Liver (tissue), 9 donors: Measurements from ENCODE around the gene RBL2. TPM values are rescaled to one million over a fixed set of nuclear protein-coding genes. Genes with fewer than 3 reads are reported as not detected.

Experiments
- DNase-seq: peaks from one replicate; pipeline ENCODE4 v3.0.0-alpha.2; 2017; ENCODE audit warnings: low spot score
- H3K27ac ChIP-seq, 2 donors: one replicate each; pipeline ENCODE4 v1.7.0; 2013; ENCODE audit warnings: inconsistent platforms in 2 of 2, low read length in 2 of 2, control low read depth in 1 of 2, low read depth in 1 of 2, mild to moderate bottlenecking in 1 of 2
- H3K27me3 ChIP-seq, 4 donors: one replicate each; pipeline versions ENCODE4 v1.6.1 to v1.7.0; 2013; ENCODE audit warnings: low read length in 3 of 4, inconsistent platforms in 1 of 4, mild to moderate bottlenecking in 1 of 4, moderate library complexity in 1 of 4; ENCODE audit not compliant: control insufficient read depth in 4 of 4, insufficient read depth in 4 of 4
- H3K36me3 ChIP-seq, 4 donors: one replicate each; pipeline versions ENCODE4 v1.6.1 to v1.7.0; 2013; ENCODE audit warnings: low read length in 3 of 4, mild to moderate bottlenecking in 3 of 4, low read depth in 1 of 4, moderate library complexity in 1 of 4; ENCODE audit not compliant: control insufficient read depth in 4 of 4, insufficient read depth in 3 of 4
- H3K4me1 ChIP-seq, 4 donors: one replicate each; pipeline versions ENCODE4 v1.6.1 to v1.7.0; 2013; ENCODE audit warnings: low read length in 3 of 4, mild to moderate bottlenecking in 3 of 4, moderate library complexity in 1 of 4; ENCODE audit not compliant: control insufficient read depth in 4 of 4, insufficient read depth in 4 of 4
- H3K4me3 ChIP-seq, 3 donors: one replicate each; pipeline versions ENCODE4 v1.6.1 to v1.7.0; 2013; ENCODE audit warnings: low read length in 3 of 3, control low read depth in 1 of 3, low read depth in 1 of 3, mild to moderate bottlenecking in 1 of 3
- H3K9ac ChIP-seq, 2 donors: one replicate each; pipeline ENCODE4 v1.7.0; 2013; ENCODE audit warnings: low read length in 2 of 2, mild to moderate bottlenecking in 2 of 2, moderate library complexity in 2 of 2, control low read depth in 1 of 2, low read depth in 1 of 2
- H3K9me3 ChIP-seq, 4 donors: one replicate each; pipeline versions ENCODE4 v1.6.1 to v1.7.0; 2013; ENCODE audit warnings: low read length in 3 of 4; ENCODE audit not compliant: control insufficient read depth in 4 of 4
- ATF3 ChIP-seq: IDR thresholded peaks from 2 replicates; pipeline ENCODE4 v1.6.1; 2016; ENCODE audit warnings: antibody characterized with exemption
- CTCF ChIP-seq: fragments of 150-350 bp; IDR thresholded peaks from 2 replicates; pipeline ENCODE4 v1.5.1; 2017; ENCODE audit warnings: improper control_type of control experiment, low read depth, low read length; ENCODE audit not compliant: missing input control
- EGR1 ChIP-seq, 2 donors: IDR thresholded peaks; 2 replicates each; pipeline ENCODE4 v1.6.1; 2016 to 2018; ENCODE audit warnings: antibody characterized with exemption in 2 of 2, low read depth in 2 of 2
- FOXA1 ChIP-seq: IDR thresholded peaks from 2 replicates; pipeline ENCODE4 v1.6.1; 2016; ENCODE audit warnings: antibody characterized with exemption
- FOXA2 ChIP-seq: IDR thresholded peaks from 2 replicates; pipeline ENCODE4 v1.6.1; 2016; ENCODE audit warnings: antibody characterized with exemption
- GABPA ChIP-seq, 2 donors: IDR thresholded peaks in 1 of 2; conservative IDR thresholded peaks in 1 of 2; 2 replicates each; pipeline ENCODE4 v1.6.1; 2016; ENCODE audit warnings: antibody characterized with exemption in 2 of 2, mild to moderate bottlenecking in 1 of 2, moderate library complexity in 1 of 2
- HNF4A ChIP-seq, 2 donors: conservative IDR thresholded peaks; 2 replicates each; pipeline ENCODE4 v1.6.1; 2016; ENCODE audit warnings: antibody characterized with exemption in 2 of 2, mild to moderate bottlenecking in 2 of 2
- JUND ChIP-seq, 2 donors: IDR thresholded peaks; 2 replicates each; pipeline ENCODE4 v1.6.1; 2016; ENCODE audit warnings: antibody characterized with exemption in 2 of 2
- MAX ChIP-seq: IDR thresholded peaks from 2 replicates; pipeline ENCODE4 v1.6.1; 2016; ENCODE audit warnings: antibody characterized with exemption
- RAD21 ChIP-seq, 2 donors: IDR thresholded peaks; 2 replicates each; pipeline ENCODE4 v1.6.1; 2016; ENCODE audit warnings: antibody characterized with exemption in 2 of 2, mild to moderate bottlenecking in 2 of 2
- REST ChIP-seq: IDR thresholded peaks from 2 replicates; pipeline ENCODE4 v1.6.1; 2016; ENCODE audit warnings: antibody characterized with exemption, mild to moderate bottlenecking
- RXRA ChIP-seq, 2 donors: IDR thresholded peaks; 2 replicates each; pipeline ENCODE4 v1.6.1; 2017 to 2018; ENCODE audit warnings: antibody characterized with exemption in 2 of 2, mild to moderate bottlenecking in 1 of 2
- SP1 ChIP-seq: IDR thresholded peaks from 2 replicates; pipeline ENCODE4 v1.6.1; 2018; ENCODE audit warnings: antibody characterized with exemption, mild to moderate bottlenecking
- TAF1 ChIP-seq: conservative IDR thresholded peaks from 2 replicates; pipeline ENCODE4 v1.6.1; 2016; ENCODE audit warnings: antibody characterized with exemption, mild to moderate bottlenecking
- YY1 ChIP-seq: IDR thresholded peaks from 2 replicates; pipeline ENCODE4 v1.6.1; 2016; ENCODE audit warnings: antibody characterized with exemption, mild to moderate bottlenecking
- ZBTB33 ChIP-seq: IDR thresholded peaks from 2 replicates; pipeline ENCODE4 v1.6.1; 2016; ENCODE audit warnings: antibody characterized with exemption
- WGBS: extraction: QIAGEN DNeasy Blood & Tissue Kit; methylation state at CpG from one replicate; pipeline ENCODE4 v1.1.7; 2013; 5-methylcytosine and 5-hydroxymethylcytosine counted together
- polyA plus RNA-seq, 2 donors: library from polyadenylated mRNA; stranded (reverse) in 1 of 2; unstranded in 1 of 2; fragments of 200-250 nt in 1 of 2; fragments of >200 nt in 1 of 2; fragmentation: Nextera tagmentation in 1 of 2; extraction: Ambion mirVana in 1 of 2; gene quantifications; one replicate each; pipeline versions ENCODE4 v1.2.1 to v1.2.3, GENCODE V29; 2013 to 2015
- total RNA-seq, 2 donors: library from RNA; depleted of rRNA; stranded (reverse); fragments of >200 nt; gene quantifications; one replicate each; pipeline ENCODE4 v1.2.3, GENCODE V29; 2014
- donor health status: healthy.
- donor health status: healthy.
- donor health status: healthy.
- donor health status: healthy.
- donor health status: healthy.

Gene RBL2
- total and polyA plus RNA-seq, 4 donors = 19.2 to 64.3 (median 28.4) TPM

GRCh38 chr16:53486230-53486629 is 52.0 kb downstream of the RBL2 start:
- H3K9me3 ChIP-seq = no peaks in the 10 kb centered on the region
- TF ChIP-seq RAD21 (IDR thresholded peaks at IDR 0.05) = no peak
- no peak for TF ChIP-seq EGR1 (IDR thresholded peaks at IDR 0.05; ENCODE audit: low read depth in 2 of 2)
- TF ChIP-seq FOXA2 = no peak
- no peak overlapping the region for H3K4me3 ChIP-seq
- H3K4me1 ChIP-seq = no peaks in the 10 kb centered on the region
- H3K27me3 ChIP-seq = no peaks in the 10 kb centered on the region
- no peak overlapping the region for H3K27ac ChIP-seq
- peaks cover 3 to 53% (median 51%) of the 10 kb centered on the region in 4 donors for H3K36me3 ChIP-seq
- no peak for DNase-seq
- no peak overlapping the region for H3K9ac ChIP-seq

- H3K27me3 ChIP-seq = no peaks in the 10 kb centered on the region
- H3K4me3 ChIP-seq = no peak overlapping the region
- no peak overlapping the region for H3K27ac ChIP-seq
- no peak overlapping the region for H3K9ac ChIP-seq
- WGBS = 53% methylated on average over 1 of the region's 1 CpG
- DNase-seq = no peak
- no peaks in the 10 kb centered on the region for H3K9me3 ChIP-seq
- peaks cover 11 to 62% (median 55%) of the 10 kb centered on the region in 4 donors for H3K36me3 ChIP-seq
- TF ChIP-seq SP1 = no peak
- no peak for TF ChIP-seq FOXA1
- no peak for TF ChIP-seq FOXA2
- TF ChIP-seq GABPA (IDR thresholded peaks at IDR 0.05 in 1 of 2, conservative IDR thresholded peaks at IDR 0.05 in 1 of 2) = no peak
- TF ChIP-seq JUND (IDR thresholded peaks at IDR 0.05) = no peak
- no peaks in the 10 kb centered on the region for H3K4me1 ChIP-seq
These were observed 55.5 kb downstream of the RBL2 start for GRCh38 chr16:53489755-53490154.

GRCh38 chr16:53492503-53492902 is 58.2 kb downstream of the RBL2 start:
- Histone ChIP-seq H3K9ac (no peak overlapping the region), H3K4me1 (no peaks in the 10 kb centered on the region), H3K9me3 (no peaks in the 10 kb centered on the region), H3K27ac (no peak overlapping the region), H3K4me3 (no peak overlapping the region), H3K36me3 (peaks cover 14 to 58% (median 56%) of the 10 kb centered on the region in 4 donors), H3K27me3 (no peaks in the 10 kb centered on the region)
- TF ChIP-seq HNF4A (conservative IDR thresholded peaks at IDR 0.05) (no peak), REST (no peak), CTCF (no peak), EGR1 (IDR thresholded peaks at IDR 0.05; ENCODE audit: low read depth in 2 of 2) (no peak), JUND (IDR thresholded peaks at IDR 0.05) (no peak), SP1 (no peak), FOXA2 (no peak), GABPA (IDR thresholded peaks at IDR 0.05 in 1 of 2, conservative IDR thresholded peaks at IDR 0.05 in 1 of 2) (no peak), RAD21 (IDR thresholded peaks at IDR 0.05) (no peak), YY1 (no peak), MAX (no peak), FOXA1 (no peak), ZBTB33 (no peak), ATF3 (no peak), RXRA (IDR thresholded peaks at IDR 0.05) (no peak), TAF1 (no peak)
- 94% methylated on average over 1 of the region's 1 CpG for WGBS
- no peak for DNase-seq
